ENCODE data around the gene EFCAB11. TPM values are rescaled to one million over a fixed set of nuclear protein-coding genes. Genes with fewer than 3 reads are reported as not detected.
A peak's percentile ranks its signal among the peaks of the same experiment; 100 is the strongest.

Gene EFCAB11
- total and polyA plus RNA-seq, 9 of the 15 experiments (the other 6 are each of a cell fraction or from before 2014, with no cell fraction given) = 13.4 to 37.9 (median 17.4) TPM

DNA sequence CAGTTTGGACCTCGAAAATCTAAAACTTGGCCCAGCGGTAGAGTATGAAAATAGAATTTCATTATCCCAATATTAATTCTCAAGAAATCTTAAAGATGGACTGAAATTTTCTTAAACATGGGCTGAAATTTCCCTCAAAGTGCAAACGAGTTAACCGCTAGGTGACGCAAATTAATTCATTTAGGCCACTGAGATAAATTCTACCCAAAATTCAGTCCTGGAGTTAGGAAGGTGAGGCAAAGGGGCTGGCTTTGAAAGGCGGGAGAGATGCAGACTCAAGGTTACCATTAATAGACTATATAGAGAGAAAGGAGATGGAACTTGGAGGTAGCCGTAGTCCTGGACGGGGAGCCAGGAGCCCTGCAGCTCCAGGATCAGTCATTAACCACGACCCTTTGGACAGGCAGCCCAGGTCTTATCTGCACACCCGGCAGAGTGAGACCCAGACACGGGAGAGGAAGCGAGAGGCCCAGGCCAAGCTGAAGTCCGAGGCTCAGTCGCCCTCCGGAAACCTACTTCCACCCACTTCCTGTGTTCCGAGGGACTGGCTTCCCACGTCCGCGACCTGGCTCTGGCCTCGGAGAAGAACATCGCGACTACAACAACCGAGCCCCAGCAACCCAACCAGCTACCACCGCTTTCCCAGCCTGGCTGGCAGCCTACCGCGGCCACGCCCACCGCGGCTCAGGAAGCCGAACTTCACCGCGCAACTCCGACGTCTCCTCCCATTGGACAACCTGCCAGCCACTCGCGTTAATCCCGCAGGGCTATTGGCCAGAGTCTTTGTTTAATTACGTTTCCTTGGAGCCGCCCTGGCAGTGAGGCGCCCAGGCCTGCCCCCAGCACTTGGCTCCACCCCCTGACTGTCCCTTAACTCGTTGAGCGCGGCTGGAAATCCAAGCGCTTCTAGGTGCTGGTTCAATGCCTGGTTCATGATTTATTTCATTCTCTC, at the start of gene EFCAB11 (continued):
- TF ChIP-seq NRF1 (conservative IDR thresholded peaks at IDR 0.05 in 1 of 2, IDR thresholded peaks at IDR 0.05 in 1 of 2) (peak; percentile 76 to 81), HDAC6 (IDR thresholded peaks at IDR 0.05; ENCODE audit: low read depth, low read length) (no peak), ZNF133 (CRISPR knock-in tag; IDR thresholded peaks at IDR 0.05) (no peak), TOE1 (IDR thresholded peaks at IDR 0.05; ENCODE audit: borderline replicate concordance) (peak; percentile 79; the same call in 1 of the 2 replicates), TOE1 (CRISPR knock-in tag; IDR thresholded peaks at IDR 0.05; ENCODE audit: borderline replicate concordance, low read depth) (no peak), VEZF1 (CRISPR knock-in tag; IDR thresholded peaks at IDR 0.05) (peak; percentile 32; the same call in 1 of the 2 replicates), ATF7 (IDR thresholded peaks at IDR 0.05) (peak; percentile 46), ATF1 (CRISPR knock-in tag; IDR thresholded peaks at IDR 0.05) (no peak), ATF1 (tag; IDR thresholded peaks at IDR 0.05) (peak; percentile 74), ZFX (CRISPR knock-in tag; IDR thresholded peaks at IDR 0.05) (peak; percentile 88), POLR2B (IDR thresholded peaks at IDR 0.05; ENCODE audit: low read depth, partially characterized antibody) (peak; percentile 79), CHCHD3 (CRISPR knock-in tag; IDR thresholded peaks at IDR 0.05) (no peak), GABPB2 (CRISPR knock-in tag; conservative IDR thresholded peaks at IDR 0.05) (no peak), ARID4B (CRISPR knock-in tag; IDR thresholded peaks at IDR 0.05) (peak; percentile 64; the same call in 1 of the 2 replicates), MYBL2 (IDR thresholded peaks at IDR 0.05; ENCODE audit: low read depth) (0 out of 2 replicates have a peak, but pooled peaks have one; percentile 6), MYBL2 (CRISPR knock-in tag; IDR thresholded peaks at IDR 0.05; ENCODE audit: borderline replicate concordance) (no peak), PHF8 (IDR thresholded peaks at IDR 0.05; ENCODE audit: borderline replicate concordance, low read length) (peak; percentile 85; the same call in 1 of the 2 replicates)
- TF ChIP-seq, protein P1, sequence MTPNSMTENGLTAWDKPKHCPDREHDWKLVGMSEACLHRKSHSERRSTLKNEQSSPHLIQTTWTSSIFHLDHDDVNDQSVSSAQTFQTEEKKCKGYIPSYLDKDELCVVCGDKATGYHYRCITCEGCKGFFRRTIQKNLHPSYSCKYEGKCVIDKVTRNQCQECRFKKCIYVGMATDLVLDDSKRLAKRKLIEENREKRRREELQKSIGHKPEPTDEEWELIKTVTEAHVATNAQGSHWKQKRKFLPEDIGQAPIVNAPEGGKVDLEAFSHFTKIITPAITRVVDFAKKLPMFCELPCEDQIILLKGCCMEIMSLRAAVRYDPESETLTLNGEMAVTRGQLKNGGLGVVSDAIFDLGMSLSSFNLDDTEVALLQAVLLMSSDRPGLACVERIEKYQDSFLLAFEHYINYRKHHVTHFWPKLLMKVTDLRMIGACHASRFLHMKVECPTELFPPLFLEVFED (CRISPR knock-in tag; conservative IDR thresholded peaks at IDR 0.05) = no peak
- TF ChIP-seq, protein P2, sequence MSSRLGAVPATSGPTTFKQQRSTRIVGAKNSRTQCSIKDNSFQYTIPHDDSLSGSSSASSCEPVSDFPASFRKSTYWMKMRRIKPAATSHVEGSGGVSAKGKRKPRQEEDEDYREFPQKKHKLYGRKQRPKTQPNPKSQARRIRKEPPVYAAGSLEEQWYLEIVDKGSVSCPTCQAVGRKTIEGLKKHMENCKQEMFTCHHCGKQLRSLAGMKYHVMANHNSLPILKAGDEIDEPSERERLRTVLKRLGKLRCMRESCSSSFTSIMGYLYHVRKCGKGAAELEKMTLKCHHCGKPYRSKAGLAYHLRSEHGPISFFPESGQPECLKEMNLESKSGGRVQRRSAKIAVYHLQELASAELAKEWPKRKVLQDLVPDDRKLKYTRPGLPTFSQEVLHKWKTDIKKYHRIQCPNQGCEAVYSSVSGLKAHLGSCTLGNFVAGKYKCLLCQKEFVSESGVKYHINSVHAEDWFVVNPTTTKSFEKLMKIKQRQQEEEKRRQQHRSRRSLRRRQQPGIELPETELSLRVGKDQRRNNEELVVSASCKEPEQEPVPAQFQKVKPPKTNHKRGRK (tag; IDR thresholded peaks at IDR 0.05) = no peak
